ENCODE results near the gene GCC2.
"Not testable (repeated sequence)": the region's sequence is repeated elsewhere in the genome, so short reads cannot be mapped to it uniquely, and the experiment has no call there.

The GCC2 gene, protein sequence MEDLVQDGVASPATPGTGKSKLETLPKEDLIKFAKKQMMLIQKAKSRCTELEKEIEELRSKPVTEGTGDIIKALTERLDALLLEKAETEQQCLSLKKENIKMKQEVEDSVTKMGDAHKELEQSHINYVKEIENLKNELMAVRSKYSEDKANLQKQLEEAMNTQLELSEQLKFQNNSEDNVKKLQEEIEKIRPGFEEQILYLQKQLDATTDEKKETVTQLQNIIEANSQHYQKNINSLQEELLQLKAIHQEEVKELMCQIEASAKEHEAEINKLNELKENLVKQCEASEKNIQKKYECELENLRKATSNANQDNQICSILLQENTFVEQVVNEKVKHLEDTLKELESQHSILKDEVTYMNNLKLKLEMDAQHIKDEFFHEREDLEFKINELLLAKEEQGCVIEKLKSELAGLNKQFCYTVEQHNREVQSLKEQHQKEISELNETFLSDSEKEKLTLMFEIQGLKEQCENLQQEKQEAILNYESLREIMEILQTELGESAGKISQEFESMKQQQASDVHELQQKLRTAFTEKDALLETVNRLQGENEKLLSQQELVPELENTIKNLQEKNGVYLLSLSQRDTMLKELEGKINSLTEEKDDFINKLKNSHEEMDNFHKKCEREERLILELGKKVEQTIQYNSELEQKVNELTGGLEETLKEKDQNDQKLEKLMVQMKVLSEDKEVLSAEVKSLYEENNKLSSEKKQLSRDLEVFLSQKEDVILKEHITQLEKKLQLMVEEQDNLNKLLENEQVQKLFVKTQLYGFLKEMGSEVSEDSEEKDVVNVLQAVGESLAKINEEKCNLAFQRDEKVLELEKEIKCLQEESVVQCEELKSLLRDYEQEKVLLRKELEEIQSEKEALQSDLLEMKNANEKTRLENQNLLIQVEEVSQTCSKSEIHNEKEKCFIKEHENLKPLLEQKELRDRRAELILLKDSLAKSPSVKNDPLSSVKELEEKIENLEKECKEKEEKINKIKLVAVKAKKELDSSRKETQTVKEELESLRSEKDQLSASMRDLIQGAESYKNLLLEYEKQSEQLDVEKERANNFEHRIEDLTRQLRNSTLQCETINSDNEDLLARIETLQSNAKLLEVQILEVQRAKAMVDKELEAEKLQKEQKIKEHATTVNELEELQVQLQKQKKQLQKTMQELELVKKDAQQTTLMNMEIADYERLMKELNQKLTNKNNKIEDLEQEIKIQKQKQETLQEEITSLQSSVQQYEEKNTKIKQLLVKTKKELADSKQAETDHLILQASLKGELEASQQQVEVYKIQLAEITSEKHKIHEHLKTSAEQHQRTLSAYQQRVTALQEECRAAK (N-terminal part only)

GRCh38 chr2:108448678-108449409 lies at the start of gene GCC2:
Gene GCC2, plus strand, starts transcription at chr2:108449206. Its CDS starts 69 bp downstream, at chr2:108449275.
- DNase-seq: peak; percentile 81

- no peak for DNase-seq
These were observed 49.5 kb upstream of the GCC2 start for GRCh38 chr2:108399479-108399878.

- DNase-seq: no peak
These were observed 47.2 kb upstream of the GCC2 start for GRCh38 chr2:108401800-108402199.

GRCh38 chr2:108403494-108403893 lies 45.5 kb upstream of the GCC2 start:
- DNase-seq: no peak

GRCh38 chr2:108404784-108405397 lies 44.1 kb upstream of the GCC2 start:
- no peak for DNase-seq

- DNase-seq: no peak
These were observed 40.9 kb upstream of the GCC2 start for GRCh38 chr2:108407864-108408729.

- no peak for DNase-seq
These were observed 39.2 kb upstream of the GCC2 start for GRCh38 chr2:108409768-108410167.

GRCh38 chr2:108412995-108413710 lies 35.9 kb upstream of the GCC2 start:
- DNase-seq: no peak

DNA sequence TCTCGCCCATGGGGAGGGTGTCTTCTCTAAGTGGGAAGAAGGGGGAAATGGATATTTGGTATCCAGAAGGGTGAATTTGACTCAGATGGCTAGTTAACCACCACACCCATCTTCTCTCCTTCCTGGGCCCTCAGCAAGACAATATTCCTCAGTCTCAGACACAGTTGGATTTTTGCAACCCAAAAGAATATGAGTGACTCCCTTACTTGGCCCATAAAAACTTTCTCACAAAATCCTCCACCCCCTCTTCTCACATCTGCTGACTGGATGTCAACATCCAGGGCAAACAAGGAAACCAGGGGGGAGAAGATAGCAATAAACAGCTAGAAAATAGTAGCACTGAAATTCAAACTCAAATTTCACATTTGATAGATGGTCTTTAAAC lies 35.3 kb upstream of the GCC2 start:
- no peak for DNase-seq

DNA sequence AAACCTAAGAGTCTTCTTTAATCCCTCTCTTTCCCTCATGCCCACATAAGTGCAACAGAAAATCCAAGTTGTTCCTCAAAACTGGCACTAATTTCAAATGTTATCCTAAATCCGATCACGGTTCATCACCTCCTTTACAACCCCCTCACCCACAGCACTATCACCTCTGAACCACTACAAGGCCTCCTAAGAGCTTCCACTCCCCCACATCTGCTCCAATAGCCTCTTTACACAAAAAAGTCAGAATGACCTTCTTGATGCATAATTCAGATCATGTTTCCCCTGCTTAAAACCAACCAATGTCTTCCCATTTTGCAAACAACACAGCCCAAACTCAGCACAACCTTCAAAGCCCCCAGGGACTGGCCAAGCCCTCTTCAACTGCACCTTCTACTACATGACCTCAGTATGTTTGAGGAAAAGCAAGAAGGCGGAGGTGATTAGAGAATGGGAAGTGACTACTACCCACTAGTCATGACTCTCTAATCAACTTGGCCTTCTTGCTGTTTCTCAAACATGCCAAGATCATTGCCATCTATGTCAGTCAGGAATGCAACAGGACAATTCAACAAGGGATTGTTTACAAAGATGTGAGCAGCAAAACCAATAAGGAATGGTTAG lies 34.6 kb upstream of the GCC2 start:
- no peak for DNase-seq

DNA sequence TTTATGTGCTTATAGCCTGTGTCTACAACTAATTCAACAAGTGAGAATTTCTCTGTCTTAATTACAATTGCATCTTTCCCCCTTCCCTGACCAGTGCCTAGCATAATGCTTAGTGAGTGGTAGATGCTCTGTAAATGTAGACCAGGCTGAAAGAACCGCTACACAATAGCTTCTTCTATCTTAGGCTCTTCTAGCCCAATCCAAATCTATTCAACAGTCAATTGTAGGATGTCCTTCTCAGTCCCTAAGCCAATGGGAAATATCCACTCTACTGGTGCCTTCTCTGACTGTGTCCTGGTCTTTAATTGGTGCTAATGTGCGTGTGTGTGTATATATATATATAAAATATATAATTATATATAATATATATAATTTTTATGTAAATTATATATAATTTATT lies 34.1 kb upstream of the GCC2 start:
- DNase-seq: no peak

GRCh38 chr2:108417254-108417653 lies 31.8 kb upstream of the GCC2 start:
- DNase-seq: no peak

- DNase-seq: no peak
These were observed 30.6 kb upstream of the GCC2 start for GRCh38 chr2:108418416-108418815.

GRCh38 chr2:108423067-108423466 lies 25.9 kb upstream of the GCC2 start:
- DNase-seq: no peak

- no peak for DNase-seq
These were observed 25.3 kb upstream of the GCC2 start for GRCh38 chr2:108423502-108424251.

DNA sequence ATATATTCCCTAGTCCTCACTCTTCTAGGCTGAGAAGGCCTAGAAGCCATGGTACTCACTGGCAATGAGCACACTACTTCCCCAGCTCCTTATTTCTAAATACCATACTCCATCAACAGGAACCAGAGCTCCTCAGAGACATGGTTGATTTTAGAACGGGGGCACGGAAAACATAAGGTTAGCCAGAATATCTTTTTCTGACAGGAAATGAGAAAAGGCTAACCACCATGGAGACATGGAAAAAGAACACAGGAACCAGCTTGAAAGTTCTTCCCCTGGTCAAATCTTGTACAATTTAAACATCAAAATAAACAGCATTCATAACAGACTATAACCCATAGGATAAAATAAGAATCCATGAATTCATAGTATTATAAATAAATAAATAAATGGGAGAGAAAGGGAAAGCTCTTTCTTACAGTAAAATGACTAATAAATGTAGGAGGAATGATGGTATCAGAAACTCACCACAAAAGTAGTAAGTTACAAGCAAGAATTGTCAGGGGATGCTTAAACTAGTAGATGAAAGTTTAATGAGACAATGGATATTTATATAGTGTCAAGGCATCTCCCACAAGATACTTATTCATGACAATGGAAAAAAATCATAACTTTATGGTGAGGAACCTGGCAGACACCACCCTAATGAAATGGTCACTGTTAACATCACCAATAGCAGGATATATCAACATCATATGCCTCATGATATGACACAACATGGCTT lies 20.6 kb upstream of the GCC2 start:
- no peak for DNase-seq

DNA sequence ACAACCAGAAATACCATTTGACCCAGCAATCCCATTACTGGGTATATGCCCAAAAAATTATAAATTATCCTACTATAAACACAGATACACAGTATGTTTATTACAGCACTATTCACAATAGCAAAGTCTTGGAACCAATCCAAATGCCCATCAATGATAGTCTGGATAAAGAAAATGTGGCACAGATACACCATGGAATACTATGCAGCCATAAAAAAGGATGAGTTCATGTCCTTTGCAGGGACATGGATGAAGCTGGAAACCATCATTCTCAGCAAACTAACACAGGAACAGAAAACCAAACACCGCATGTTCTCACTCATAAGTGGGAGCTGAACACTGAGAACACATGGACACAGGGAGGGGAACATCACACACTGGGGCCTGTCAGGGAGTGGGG lies 13.4 kb upstream of the GCC2 start:
- DNase-seq: not testable (repeated sequence)

- no peak for DNase-seq
These were observed 12.0 kb upstream of the GCC2 start for GRCh38 chr2:108436976-108437375.
